Suprapubic skin (tissue), 4 donors: Measurements from ENCODE around the gene TIMP2.

Experiments
- CTCF ChIP-seq, 2 donors: fragments of 200-600 bp in 1 of 2; fragments of 450-650 bp in 1 of 2; sonication (generic) in 1 of 2; IDR thresholded peaks; one replicate each; pipeline ENCODE4 v1.5.1; 2016 to 2019; ENCODE audit warnings: antibody characterized with exemption in 2 of 2, mild to moderate bottlenecking in 1 of 2, moderate library complexity in 1 of 2
- POLR2A ChIP-seq, 2 donors: fragments of 450-650 bp; IDR thresholded peaks; one replicate each; pipeline ENCODE4 v1.6.1; 2017; ENCODE audit warnings: antibody characterized with exemption in 2 of 2, mild to moderate bottlenecking in 2 of 2, moderate library complexity in 2 of 2
- POLR2AphosphoS5 ChIP-seq, 3 donors: sonication (generic); formaldehyde crosslinking; IDR thresholded peaks; one replicate each; pipeline ENCODE4 v1.6.1; 2017; ENCODE audit warnings: antibody characterized with exemption in 3 of 3

- TF ChIP-seq CTCF (IDR thresholded peaks at IDR 0.05) (no peak), POLR2AphosphoS5 (IDR thresholded peaks at IDR 0.05) (no peak), POLR2A (IDR thresholded peaks at IDR 0.05) (no peak)
Measured at GRCh38 chr17:78903101-78903779, 21.9 kb downstream of the TIMP2 start, which contains the start of gene CEP295NL.
